HCT116 (cell line): ENCODE measurements around the gene SIVA1. TPM values are rescaled to one million over a fixed set of nuclear protein-coding genes. Genes with fewer than 3 reads are reported as not detected.

Source experiments
- ATAC-seq: fragments of 200-7000 bp; cut with Tn5 transposase; 2 replicates; pipeline ENCODE4 v1.9.1; 2020; ENCODE audit warnings: mild to moderate bottlenecking, moderate library complexity
- BruUV-seq: library from RNA; stranded (reverse); fragments of 400-500 nt; replicated peaks from 2 replicates; lab custom pipeline; 2021; lab: Mats Ljungman, UMichigan
- CTCF ChIA-PET: fragments of 300-600 bp; sonication (Branson Sonifier 250); formaldehyde crosslinking; loops from one replicate; lab custom pipeline; 2021; ENCODE audit warnings: antibody characterized with exemption; lab: Charles Lee
- POLR2A ChIA-PET: fragments of 300-600, 350-600 bp; sonication (Branson Sonifier 250); formaldehyde crosslinking; loops from one replicate; lab custom pipeline; 2021; ENCODE audit warnings: antibody characterized with exemption; lab: Charles Lee
- RAD21 ChIA-PET, 2 experiments: fragments of 300-600 bp; sonication (Branson Sonifier 250); formaldehyde crosslinking; loops; one replicate each; lab custom pipeline; 2023; ENCODE audit warnings: low total read pairs in 2 of 2; ENCODE audit not compliant: uncharacterized antibody in 2 of 2, unreplicated experiment in 2 of 2, low non-redundant PET in 1 of 2; lab: Charles Lee
- DNase-seq: peaks from one replicate; pipeline ENCODE4 v3.0.0-alpha.2; 2010; ENCODE audit warnings: low read depth, low spot score
- H2AFZ ChIP-seq: fragments of 200-600 bp; shearing (Covaris generic), sonication (generic); 2 replicates; pipeline ENCODE4 v1.6.1; 2017; ENCODE audit warnings: low read depth, mixed run types, mixed read lengths, antibody characterized with exemption, low read length; ENCODE audit not compliant: poor library complexity, severe bottlenecking
- H3K27ac ChIP-seq: 2 replicates; pipeline ENCODE4 v1.5.1; 2012; ENCODE audit warnings: low read depth, low read length
- H3K27me3 ChIP-seq: fragments of 200-600 bp; sonication (generic); 2 replicates; pipeline ENCODE4 v1.6.1; 2016; ENCODE audit warnings: mixed run types, low read length, mixed read lengths; ENCODE audit not compliant: insufficient read depth
- H3K36me3 ChIP-seq, 2 experiments: fragments of 200-500 bp in 1 of 2; fragments of 200-600 bp in 1 of 2; sonication (Bioruptor generic) in 1 of 2; sonication (generic) in 1 of 2; 2 replicates each; pipeline versions ENCODE4 v1.5.1 to v1.6.1; 2014 to 2016; ENCODE audit warnings: low read length in 2 of 2, inconsistent platforms in 1 of 2, mixed read lengths in 1 of 2, mixed run types in 1 of 2; ENCODE audit not compliant: insufficient read depth in 2 of 2, control insufficient read depth in 1 of 2
- H3K4me1 ChIP-seq, 2 experiments: fragments of 200-600 bp in 1 of 2; sonication (generic) in 1 of 2; 2 replicates each; pipeline versions ENCODE4 v1.5.1 to v1.6.1; 2012 to 2017; ENCODE audit warnings: low read length in 2 of 2, inconsistent platforms in 1 of 2, mild to moderate bottlenecking in 1 of 2, mixed read lengths in 1 of 2, mixed run types in 1 of 2, moderate library complexity in 1 of 2; ENCODE audit not compliant: insufficient read depth in 2 of 2, control insufficient read depth in 1 of 2
- H3K4me2 ChIP-seq: fragments of 200-600 bp; sonication (generic); 2 replicates; pipeline ENCODE4 v1.6.1; 2017; ENCODE audit warnings: mixed run types, low read length, mixed read lengths
- H3K4me3 ChIP-seq, 2 experiments: fragments of 200-600 bp in 1 of 2; sonication (generic) in 1 of 2; replicated peaks in 1 of 2; 2 replicates each; pipeline ENCODE4 v1.5.1; 2011 to 2016; ENCODE audit warnings: low read length in 2 of 2, control low read depth in 1 of 2, low read depth in 1 of 2, mild to moderate bottlenecking in 1 of 2, mixed read lengths in 1 of 2, mixed run types in 1 of 2
- H3K79me2 ChIP-seq: fragments of 200-600 bp; sonication (generic); 2 replicates; pipeline ENCODE4 v1.6.1; 2017; ENCODE audit warnings: mild to moderate bottlenecking, mixed run types, low read length, moderate library complexity, mixed read lengths; ENCODE audit not compliant: insufficient read depth
- H3K9ac ChIP-seq: fragments of 200-600 bp; sonication (generic); 2 replicates; pipeline ENCODE4 v1.6.1; 2016; ENCODE audit warnings: low read length, mixed read lengths
- H3K9me2 ChIP-seq: fragments of 200-600 bp; sonication (generic), shearing (Covaris generic); 2 replicates; pipeline ENCODE4 v1.6.1; 2017; ENCODE audit warnings: mixed run types, mild to moderate bottlenecking, moderate library complexity; ENCODE audit not compliant: insufficient read depth
- H3K9me3 ChIP-seq, 2 experiments: fragments of 200-500 bp in 1 of 2; fragments of 200-600 bp in 1 of 2; sonication (Bioruptor generic) in 1 of 2; sonication (generic) in 1 of 2; 2 replicates each; pipeline ENCODE4 v1.6.1; 2014 to 2017; ENCODE audit warnings: low read length in 2 of 2, mixed read lengths in 2 of 2, inconsistent platforms in 1 of 2, low read depth in 1 of 2, mild to moderate bottlenecking in 1 of 2, mixed run types in 1 of 2, moderate library complexity in 1 of 2; ENCODE audit not compliant: control insufficient read depth in 1 of 2, insufficient read depth in 1 of 2
- H4K20me1 ChIP-seq: fragments of 200-600 bp; sonication (generic), shearing (Covaris generic); 2 replicates; pipeline ENCODE4 v1.6.1; 2017; ENCODE audit warnings: mixed run types, mild to moderate bottlenecking, moderate library complexity; ENCODE audit not compliant: insufficient read depth
- CBX3 ChIP-seq: IDR thresholded peaks from 2 replicates; pipeline ENCODE4 v1.6.1; 2012; ENCODE audit warnings: low read depth
- CEBPB ChIP-seq: IDR thresholded peaks from 2 replicates; pipeline ENCODE4 v1.6.1; 2012; ENCODE audit warnings: low read depth
- EGR1 ChIP-seq: IDR thresholded peaks from 2 replicates; pipeline ENCODE4 v1.6.1; 2012; ENCODE audit warnings: low read depth
- ELF1 ChIP-seq: IDR thresholded peaks from 2 replicates; pipeline ENCODE4 v1.6.1; 2012; ENCODE audit warnings: low read depth, borderline replicate concordance
- EZH2 ChIP-seq: fragments of 200-600 bp; sonication (generic); IDR thresholded peaks from 2 replicates; pipeline ENCODE4 v1.6.1; 2017; ENCODE audit warnings: antibody characterized with exemption, mixed run types
- FOSL1 ChIP-seq: IDR thresholded peaks from 2 replicates; pipeline ENCODE4 v1.6.1; 2012; ENCODE audit warnings: low read depth
- POLR2A ChIP-seq: IDR thresholded peaks from 2 replicates; pipeline ENCODE4 v1.7.0; 2011; ENCODE audit warnings: borderline replicate concordance; ENCODE audit not compliant: insufficient read depth, insufficient read length; ENCODE audit errors: extremely low read depth
- POLR2AphosphoS5 ChIP-seq: IDR thresholded peaks from 2 replicates; pipeline ENCODE4 v1.6.1; 2011; ENCODE audit warnings: mild to moderate bottlenecking, low read depth, low read length, moderate library complexity
- RAD21 ChIP-seq: IDR thresholded peaks from 2 replicates; pipeline ENCODE4 v1.6.1; 2012; ENCODE audit warnings: low read depth, mild to moderate bottlenecking
- SRF ChIP-seq: IDR thresholded peaks from 2 replicates; pipeline ENCODE4 v1.6.1; 2012; ENCODE audit warnings: low read depth
- YY1 ChIP-seq: IDR thresholded peaks from 2 replicates; pipeline ENCODE4 v1.6.1; 2011; ENCODE audit warnings: low read length, low read depth, moderate library complexity, mild to moderate bottlenecking; ENCODE audit not compliant: insufficient replicate concordance; ENCODE audit errors: extremely low read depth
- ZBTB33 ChIP-seq: IDR thresholded peaks from 2 replicates; pipeline ENCODE4 v1.6.1; 2011; ENCODE audit warnings: mild to moderate bottlenecking, low read length, moderate library complexity; ENCODE audit not compliant: insufficient replicate concordance; ENCODE audit errors: extremely low read depth
- ZFX ChIP-seq: fragments of 450-650 bp; IDR thresholded peaks from 2 replicates; pipeline ENCODE4 v1.6.1; 2017
- ZNF274 ChIP-seq: fragments of 200-500 bp; sonication (Bioruptor generic); IDR thresholded peaks from 2 replicates; pipeline ENCODE4 v1.6.1; 2014; ENCODE audit warnings: mild to moderate bottlenecking, low read depth, low read length, inconsistent platforms
- intact Hi-C: fragments of 100-400 bp; cut with micrococcal nuclease; formaldehyde crosslinking; loops from 2 replicates; pipeline ENCODE4 v1.10.0; 2022
- total RNA-seq: library from RNA; stranded (reverse); gene quantifications from one replicate; pipeline ENCODE4 v1.2.1, GENCODE V29; 2021; ENCODE audit not compliant: unreplicated experiment
- TF ChIP-seq, protein P1 (sequence below): IDR thresholded peaks from 2 replicates; pipeline ENCODE4 v1.6.1; 2012
- TF ChIP-seq, protein P2 (sequence below): IDR thresholded peaks from 2 replicates; pipeline ENCODE4 v1.6.1; 2012; ENCODE audit warnings: low read depth
- TF ChIP-seq, protein P3 (sequence below), 3 experiments: fragments of 200-600 bp in 1 of 3; sonication (generic) in 1 of 3; IDR thresholded peaks in 2 of 3; conservative IDR thresholded peaks in 1 of 3; 2 replicates each; pipeline ENCODE4 v1.5.1; 2012 to 2017; ENCODE audit warnings: low read depth in 2 of 3, low read length in 2 of 3, antibody characterized with exemption in 1 of 3, borderline replicate concordance in 1 of 3, control low read depth in 1 of 3, mild to moderate bottlenecking in 1 of 3, mixed read lengths in 1 of 3, mixed run types in 1 of 3, moderate library complexity in 1 of 3; ENCODE audit not compliant: insufficient read depth in 1 of 3

SIVA1 gene
- total RNA-seq, 1 experiment from 2014 or later: 141 TPM

DNA sequence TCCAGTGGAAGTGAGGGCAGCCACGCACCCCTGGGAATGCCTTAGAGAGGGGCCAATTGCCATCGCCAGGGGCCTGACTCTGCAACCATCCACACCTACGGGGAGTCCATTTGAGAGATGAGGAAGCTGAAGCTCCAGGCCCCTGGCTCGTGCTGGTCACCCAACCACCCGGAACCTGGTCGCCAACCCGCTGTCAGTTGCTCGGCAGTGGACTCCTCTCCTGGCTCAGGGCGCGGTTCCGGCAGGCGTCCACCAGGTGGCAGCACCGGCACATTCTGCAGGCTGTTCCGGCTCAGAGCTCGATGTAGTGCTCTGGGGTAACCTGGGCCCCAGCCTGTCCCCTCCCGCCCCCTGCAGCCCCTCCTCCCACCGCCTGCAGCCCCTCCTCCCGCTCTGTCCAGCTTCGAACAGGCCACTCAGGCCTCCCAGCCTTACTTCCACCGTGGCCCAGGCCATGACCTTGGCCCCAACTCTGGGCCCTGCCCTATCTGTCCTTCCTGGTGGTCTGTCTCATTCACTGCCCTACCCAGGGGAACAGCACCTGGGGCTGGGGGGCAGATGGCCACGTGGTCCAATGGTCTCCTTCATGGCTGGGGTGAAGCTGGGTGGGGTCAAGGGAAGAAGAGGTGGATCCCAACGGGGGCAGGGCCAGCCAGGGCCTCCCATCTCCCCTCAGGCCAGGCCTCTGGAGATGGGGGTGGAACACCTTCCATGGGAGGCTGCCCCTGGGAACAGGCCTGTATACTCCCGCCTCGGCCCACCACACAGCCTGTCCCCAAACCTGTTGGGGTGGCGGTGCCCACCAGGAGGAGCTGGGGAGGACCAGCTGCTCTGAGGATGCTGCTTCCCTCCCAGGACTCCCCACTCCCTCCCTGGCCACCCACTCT is 15.7 kb downstream of the SIVA1 start:
- Histone ChIP-seq H3K9me3 (peaks cover 0 to 11% of the 10 kb centered on the region in 2 experiments; a peak in 2 of 4 replicates), H3K79me2 (no peaks in the 10 kb centered on the region), H3K4me3 (no peak overlapping the region), H2AFZ (no peak overlapping the region), H3K4me1 (peaks cover 3 to 9% of the 10 kb centered on the region in 2 experiments; a peak in 3 of 4 replicates), H4K20me1 (no peaks in the 10 kb centered on the region), H3K27ac (peak overlapping the region; percentile 44), H3K4me2 (peak overlapping the region; percentile 53), H3K9me2 (no peaks in the 10 kb centered on the region), H3K36me3 (peaks cover 0 to 31% of the 10 kb centered on the region in 2 experiments; a peak in 3 of 4 replicates), H3K27me3 (no peaks in the 10 kb centered on the region), H3K9ac (no peak overlapping the region; the same call in 1 of the 2 replicates)
- ChIA-PET POLR2A (interaction anchor here (1.1 to 1.4 kb wide), 2 partner anchors 16 to 58 kb away, joined by 3 to 5 read pairs; partner anchors contain the start of gene SIVA1), CTCF (interaction anchor here (0.6 to 3.1 kb wide), 10 partner anchors 14 to 277 kb away, joined by 3 to 29 read pairs (median 4); partner anchors contain the start of gene SIVA1), RAD21 (interaction anchor here (0.6 to 1.2 kb wide), 6 partner anchors 16 to 114 kb away, joined by 3 to 5 read pairs (median 4); no protein-coding TSS in a partner anchor)
- peak; percentile 92 for ATAC-seq
- intact Hi-C loops: loop anchor here (1.0 to 2.0 kb wide), 2 partner anchors 58 to 276 kb away; no protein-coding TSS in a partner anchor
- BruUV-seq: no TSS peak
- DNase-seq: peak; percentile 51
- TF ChIP-seq ZNF274 (no peak), RAD21 (peak; percentile 85), CEBPB (no peak), SRF (no peak), ELF1 (no peak), YY1 (no peak), CBX3 (no peak), ZFX (no peak), ZBTB33 (no peak), POLR2AphosphoS5 (peak; percentile 41; the same call in 1 of the 2 replicates), EZH2 (no peak), EGR1 (no peak), POLR2A (no peak), FOSL1 (no peak)
- TF ChIP-seq, protein P1, sequence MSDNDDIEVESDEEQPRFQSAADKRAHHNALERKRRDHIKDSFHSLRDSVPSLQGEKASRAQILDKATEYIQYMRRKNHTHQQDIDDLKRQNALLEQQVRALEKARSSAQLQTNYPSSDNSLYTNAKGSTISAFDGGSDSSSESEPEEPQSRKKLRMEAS: no peak
- TF ChIP-seq, protein P2, sequence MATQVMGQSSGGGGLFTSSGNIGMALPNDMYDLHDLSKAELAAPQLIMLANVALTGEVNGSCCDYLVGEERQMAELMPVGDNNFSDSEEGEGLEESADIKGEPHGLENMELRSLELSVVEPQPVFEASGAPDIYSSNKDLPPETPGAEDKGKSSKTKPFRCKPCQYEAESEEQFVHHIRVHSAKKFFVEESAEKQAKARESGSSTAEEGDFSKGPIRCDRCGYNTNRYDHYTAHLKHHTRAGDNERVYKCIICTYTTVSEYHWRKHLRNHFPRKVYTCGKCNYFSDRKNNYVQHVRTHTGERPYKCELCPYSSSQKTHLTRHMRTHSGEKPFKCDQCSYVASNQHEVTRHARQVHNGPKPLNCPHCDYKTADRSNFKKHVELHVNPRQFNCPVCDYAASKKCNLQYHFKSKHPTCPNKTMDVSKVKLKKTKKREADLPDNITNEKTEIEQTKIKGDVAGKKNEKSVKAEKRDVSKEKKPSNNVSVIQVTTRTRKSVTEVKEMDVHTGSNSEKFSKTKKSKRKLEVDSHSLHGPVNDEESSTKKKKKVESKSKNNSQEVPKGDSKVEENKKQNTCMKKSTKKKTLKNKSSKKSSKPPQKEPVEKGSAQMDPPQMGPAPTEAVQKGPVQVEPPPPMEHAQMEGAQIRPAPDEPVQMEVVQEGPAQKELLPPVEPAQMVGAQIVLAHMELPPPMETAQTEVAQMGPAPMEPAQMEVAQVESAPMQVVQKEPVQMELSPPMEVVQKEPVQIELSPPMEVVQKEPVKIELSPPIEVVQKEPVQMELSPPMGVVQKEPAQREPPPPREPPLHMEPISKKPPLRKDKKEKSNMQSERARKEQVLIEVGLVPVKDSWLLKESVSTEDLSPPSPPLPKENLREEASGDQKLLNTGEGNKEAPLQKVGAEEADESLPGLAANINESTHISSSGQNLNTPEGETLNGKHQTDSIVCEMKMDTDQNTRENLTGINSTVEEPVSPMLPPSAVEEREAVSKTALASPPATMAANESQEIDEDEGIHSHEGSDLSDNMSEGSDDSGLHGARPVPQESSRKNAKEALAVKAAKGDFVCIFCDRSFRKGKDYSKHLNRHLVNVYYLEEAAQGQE: no peak
- TF ChIP-seq, protein P3, sequence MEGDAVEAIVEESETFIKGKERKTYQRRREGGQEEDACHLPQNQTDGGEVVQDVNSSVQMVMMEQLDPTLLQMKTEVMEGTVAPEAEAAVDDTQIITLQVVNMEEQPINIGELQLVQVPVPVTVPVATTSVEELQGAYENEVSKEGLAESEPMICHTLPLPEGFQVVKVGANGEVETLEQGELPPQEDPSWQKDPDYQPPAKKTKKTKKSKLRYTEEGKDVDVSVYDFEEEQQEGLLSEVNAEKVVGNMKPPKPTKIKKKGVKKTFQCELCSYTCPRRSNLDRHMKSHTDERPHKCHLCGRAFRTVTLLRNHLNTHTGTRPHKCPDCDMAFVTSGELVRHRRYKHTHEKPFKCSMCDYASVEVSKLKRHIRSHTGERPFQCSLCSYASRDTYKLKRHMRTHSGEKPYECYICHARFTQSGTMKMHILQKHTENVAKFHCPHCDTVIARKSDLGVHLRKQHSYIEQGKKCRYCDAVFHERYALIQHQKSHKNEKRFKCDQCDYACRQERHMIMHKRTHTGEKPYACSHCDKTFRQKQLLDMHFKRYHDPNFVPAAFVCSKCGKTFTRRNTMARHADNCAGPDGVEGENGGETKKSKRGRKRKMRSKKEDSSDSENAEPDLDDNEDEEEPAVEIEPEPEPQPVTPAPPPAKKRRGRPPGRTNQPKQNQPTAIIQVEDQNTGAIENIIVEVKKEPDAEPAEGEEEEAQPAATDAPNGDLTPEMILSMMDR (IDR thresholded peaks at IDR 0.05 in 2 of 3, conservative IDR thresholded peaks at IDR 0.05 in 1 of 3; ENCODE audit: borderline replicate concordance in 1 of 3, insufficient read depth in 1 of 3, low read depth in 2 of 3, low read length in 2 of 3): peak; percentile 68 to 74 (median 69)
